CD14-positive monocyte (primary cell): Measurements from ENCODE around the gene ZFAND2B. TPM values are rescaled to one million over a fixed set of nuclear protein-coding genes. Genes with fewer than 3 reads are reported as not detected.

Experiments
- DNase-seq, 3 donors: peaks; one replicate each; pipeline ENCODE4 v3.0.0-alpha.2; 2011 to 2022
- H2AFZ ChIP-seq: 2 replicates; pipeline ENCODE4 v1.6.0; 2012; ENCODE audit warnings: mild to moderate bottlenecking, low read depth, low read length, inconsistent platforms; ENCODE audit not compliant: insufficient read depth, poor library complexity, severe bottlenecking
- H3K27ac ChIP-seq, 2 donors: 1 replicate in 1 of 2; 2 replicates in 1 of 2; pipeline ENCODE4 v1.5.1; 2012 to 2013; ENCODE audit warnings: low read length in 2 of 2, control low read depth in 1 of 2, inconsistent platforms in 1 of 2, low read depth in 1 of 2, mild to moderate bottlenecking in 1 of 2
- H3K27me3 ChIP-seq, 2 donors: one replicate each; pipeline versions ENCODE4 v1.6.0 to v1.6.1; 2011 to 2013; ENCODE audit warnings: low read length in 2 of 2; ENCODE audit not compliant: control insufficient read depth in 2 of 2, insufficient read depth in 2 of 2
- H3K36me3 ChIP-seq, 2 donors: replicated peaks in 1 of 2; 1 replicate in 1 of 2; 2 replicates in 1 of 2; pipeline versions ENCODE4 v1.5.1 to v1.6.1; 2012 to 2013; ENCODE audit warnings: low read length in 2 of 2, control low read depth in 1 of 2, inconsistent platforms in 1 of 2, mild to moderate bottlenecking in 1 of 2; ENCODE audit not compliant: insufficient read depth in 2 of 2, control insufficient read depth in 1 of 2
- H3K4me1 ChIP-seq, 2 donors: 1 replicate in 1 of 2; 2 replicates in 1 of 2; pipeline versions ENCODE4 v1.5.1 to v1.6.1; 2012 to 2013; ENCODE audit warnings: low read length in 2 of 2, control low read depth in 1 of 2, inconsistent platforms in 1 of 2, mild to moderate bottlenecking in 1 of 2, moderate library complexity in 1 of 2; ENCODE audit not compliant: insufficient read depth in 2 of 2, control insufficient read depth in 1 of 2
- H3K4me2 ChIP-seq: replicated peaks from 2 replicates; pipeline ENCODE3; 2012; ENCODE audit warnings: low read length, moderate library complexity, mild to moderate bottlenecking; ENCODE audit not compliant: poor library complexity, severe bottlenecking; ENCODE audit errors: extremely low read depth
- H3K4me3 ChIP-seq, 3 experiments: fragments of 200-600 bp in 1 of 3; sonication (generic) in 1 of 3; replicated peaks in 1 of 3; 1 replicate in 2 of 3; 2 replicates in 1 of 3; pipeline ENCODE4 v1.5.1; 2011 to 2013; ENCODE audit warnings: low read length in 3 of 3, mild to moderate bottlenecking in 3 of 3, control low read depth in 2 of 3, low read depth in 2 of 3, inconsistent platforms in 1 of 3, moderate library complexity in 1 of 3
- H3K79me2 ChIP-seq: 2 replicates; pipeline ENCODE4 v1.6.0; 2012; ENCODE audit warnings: mild to moderate bottlenecking, control low read depth, inconsistent platforms, low read length, moderate library complexity; ENCODE audit not compliant: insufficient read depth
- H3K9ac ChIP-seq: 2 replicates; pipeline ENCODE4 v1.6.0; 2017; ENCODE audit warnings: low read length, mild to moderate bottlenecking; ENCODE audit not compliant: insufficient read depth, poor library complexity, severe bottlenecking
- H3K9me3 ChIP-seq, 2 donors: replicated peaks in 1 of 2; 1 replicate in 1 of 2; 2 replicates in 1 of 2; pipeline versions ENCODE4 v1.5.1 to v1.6.1; 2012 to 2013; ENCODE audit warnings: low read length in 2 of 2, control low read depth in 1 of 2; ENCODE audit not compliant: control insufficient read depth in 1 of 2, insufficient read depth in 1 of 2
- H4K20me1 ChIP-seq: 2 replicates; pipeline ENCODE4 v1.6.0; 2012; ENCODE audit warnings: mild to moderate bottlenecking, low read length, control low read depth, moderate library complexity; ENCODE audit not compliant: insufficient read depth
- H3K27ac Mint-ChIP-seq, 7 donors: one replicate each; pipeline ENCODE4 v1.8.0; 2020; ENCODE audit warnings: mild to moderate bottlenecking in 7 of 7, mixed read lengths in 7 of 7, moderate library complexity in 6 of 7, inconsistent platforms in 2 of 7
- H3K27me3 Mint-ChIP-seq, 3 donors: one replicate each; pipeline ENCODE4 v1.8.0; 2021 to 2022; ENCODE audit warnings: low read depth in 3 of 3, mild to moderate bottlenecking in 3 of 3, mixed read lengths in 3 of 3, moderate library complexity in 3 of 3, inconsistent platforms in 1 of 3
- H3K36me3 Mint-ChIP-seq, 2 donors: one replicate each; pipeline ENCODE4 v1.8.0; 2020; ENCODE audit warnings: mixed read lengths in 2 of 2, inconsistent platforms in 1 of 2, mild to moderate bottlenecking in 1 of 2
- H3K4me1 Mint-ChIP-seq: one replicate; pipeline ENCODE4 v1.8.0; 2020; ENCODE audit warnings: mild to moderate bottlenecking, mixed read lengths
- H3K4me3 Mint-ChIP-seq, 2 donors: one replicate each; pipeline ENCODE4 v1.8.0; 2020; ENCODE audit warnings: mild to moderate bottlenecking in 2 of 2, mixed read lengths in 2 of 2, moderate library complexity in 1 of 2
- H3K9me3 Mint-ChIP-seq, 7 donors: one replicate each; pipeline ENCODE4 v1.8.0; 2020 to 2022; ENCODE audit warnings: mixed read lengths in 7 of 7, mild to moderate bottlenecking in 6 of 7, moderate library complexity in 6 of 7, inconsistent platforms in 2 of 7
- WGBS: methylation state at CpG from one replicate; pipeline ENCODE4 v1.1.5; 2013; ENCODE audit warnings: missing lambda C conversion rate; ENCODE audit not compliant: insufficient coverage; 5-methylcytosine and 5-hydroxymethylcytosine counted together
- intact Hi-C, 2 donors: fragments of 100-400 bp; cut with micrococcal nuclease; formaldehyde crosslinking; loops; one replicate each; pipeline versions ENCODE4 v1.15.0 to v1.15.1; 2023
- polyA plus RNA-seq, 3 donors: library from polyadenylated mRNA; depleted of rRNA in 1 of 3; unstranded in 2 of 3; stranded (reverse) in 1 of 3; fragments of 300-500 nt in 2 of 3; fragments of >200 nt in 1 of 3; fragmentation: Illumina TruSeq in 2 of 3; gene quantifications; 1 replicate in 2 of 3; 2 replicates in 1 of 3; pipeline ENCODE4 v1.2.3, GENCODE V29; 2012 to 2021
- TF ChIP-seq, protein P1 (sequence below): fragments of 200-600 bp; IDR thresholded peaks from one replicate; pipeline ENCODE4 v1.8.0; 2022; ENCODE audit warnings: antibody characterized with exemption, mild to moderate bottlenecking

The ZFAND2B gene
- polyA plus RNA-seq, 3 donors: 45.7 to 98.9 (median 53.2) TPM

DNA sequence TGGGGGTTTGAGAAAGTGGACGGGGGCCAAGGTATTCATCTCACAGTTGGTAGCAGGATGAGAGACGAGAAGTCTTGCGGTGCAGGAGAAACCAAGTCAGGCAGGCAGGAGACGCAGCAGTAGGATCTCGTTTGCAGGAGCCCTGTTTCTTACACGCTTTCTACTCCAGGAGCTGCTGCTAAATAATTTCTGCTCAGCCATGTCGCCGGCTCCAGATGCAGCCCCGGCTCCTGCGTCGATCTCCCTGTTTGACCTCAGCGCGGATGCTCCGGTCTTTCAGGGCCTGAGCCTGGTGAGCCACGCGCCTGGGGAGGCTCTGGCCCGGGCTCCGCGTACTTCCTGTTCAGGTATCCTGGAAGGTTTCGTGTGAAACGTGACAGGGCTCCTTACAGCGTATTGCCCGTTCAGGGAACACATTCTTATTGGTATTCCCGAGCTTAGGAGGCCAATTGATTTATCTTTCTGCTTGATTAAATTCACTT lies 23.5 kb downstream of the ZFAND2B start:
- WGBS: under 1% methylated on average over 24 of the region's 24 CpGs
- peak overlapping the region; percentile 80 to 89 (median 81) for H3K4me3 ChIP-seq
- peak overlapping the region; percentile 89 for H3K9ac ChIP-seq
- DNase-seq: peak in 2 of 3 donors; percentile 47 to 54
- H3K9me3 Mint-ChIP-seq: peaks cover 0 to 5% (median 0%) of the 10 kb centered on the region in 7 donors
- H3K27ac ChIP-seq: peak overlapping the region; percentile 67 to 86
- peak overlapping the region; percentile 95 to 98 for H3K4me3 Mint-ChIP-seq
- H4K20me1 ChIP-seq: peaks cover 45% of the 10 kb centered on the region
- H3K36me3 Mint-ChIP-seq: peaks cover 54 to 63% of the 10 kb centered on the region in 2 donors
- H3K4me2 ChIP-seq: peak overlapping the region; percentile 96
- H3K27ac Mint-ChIP-seq: peak overlapping the region; percentile 88 to 99 (median 96)
- H3K4me1 Mint-ChIP-seq: peaks cover 45% of the 10 kb centered on the region
- intact Hi-C loops: loop anchor here in 1 of 2 donors (2.0 kb wide), 1 partner anchor 19 kb away; no protein-coding TSS in a partner anchor
- H3K27me3 ChIP-seq: peaks cover 0 to 10% of the 10 kb centered on the region in 2 donors
- H3K9me3 ChIP-seq: no peaks in the 10 kb centered on the region
- H3K4me1 ChIP-seq: peaks cover 40 to 42% of the 10 kb centered on the region in 2 donors
- TF ChIP-seq, protein P1, sequence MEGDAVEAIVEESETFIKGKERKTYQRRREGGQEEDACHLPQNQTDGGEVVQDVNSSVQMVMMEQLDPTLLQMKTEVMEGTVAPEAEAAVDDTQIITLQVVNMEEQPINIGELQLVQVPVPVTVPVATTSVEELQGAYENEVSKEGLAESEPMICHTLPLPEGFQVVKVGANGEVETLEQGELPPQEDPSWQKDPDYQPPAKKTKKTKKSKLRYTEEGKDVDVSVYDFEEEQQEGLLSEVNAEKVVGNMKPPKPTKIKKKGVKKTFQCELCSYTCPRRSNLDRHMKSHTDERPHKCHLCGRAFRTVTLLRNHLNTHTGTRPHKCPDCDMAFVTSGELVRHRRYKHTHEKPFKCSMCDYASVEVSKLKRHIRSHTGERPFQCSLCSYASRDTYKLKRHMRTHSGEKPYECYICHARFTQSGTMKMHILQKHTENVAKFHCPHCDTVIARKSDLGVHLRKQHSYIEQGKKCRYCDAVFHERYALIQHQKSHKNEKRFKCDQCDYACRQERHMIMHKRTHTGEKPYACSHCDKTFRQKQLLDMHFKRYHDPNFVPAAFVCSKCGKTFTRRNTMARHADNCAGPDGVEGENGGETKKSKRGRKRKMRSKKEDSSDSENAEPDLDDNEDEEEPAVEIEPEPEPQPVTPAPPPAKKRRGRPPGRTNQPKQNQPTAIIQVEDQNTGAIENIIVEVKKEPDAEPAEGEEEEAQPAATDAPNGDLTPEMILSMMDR: no peak
- peaks cover 27% of the 10 kb centered on the region for H3K79me2 ChIP-seq
- H3K27me3 Mint-ChIP-seq: peaks cover 14 to 22% (median 16%) of the 10 kb centered on the region in 3 donors
- peak overlapping the region; percentile 82 for H2AFZ ChIP-seq
- H3K36me3 ChIP-seq: peaks cover 32 to 48% of the 10 kb centered on the region in 2 donors

DNA sequence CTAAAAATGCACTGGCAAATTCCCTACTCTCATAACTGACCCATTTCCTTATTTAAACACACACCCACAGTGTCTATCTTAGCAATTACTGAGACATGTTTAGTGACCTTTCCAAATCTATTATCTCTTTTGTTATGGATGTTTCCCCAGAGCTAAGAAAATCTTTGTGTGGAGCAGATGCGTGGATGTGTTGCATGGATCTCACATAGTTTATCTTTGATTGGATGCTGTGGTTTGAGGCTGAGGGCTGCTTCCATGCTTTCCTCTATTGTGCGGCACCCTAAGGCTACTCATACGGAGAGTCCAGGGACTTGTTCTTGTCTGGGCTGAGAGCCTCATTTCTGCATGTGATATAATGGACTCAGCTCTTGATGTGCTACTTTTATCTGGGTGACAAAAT lies 27.7 kb downstream of the ZFAND2B start:
- no peak for DNase-seq
- Histone ChIP-seq H3K4me2 (no peak overlapping the region), H3K4me3 (no peak overlapping the region), H3K79me2 (peaks cover 5% of the 10 kb centered on the region), H2AFZ (no peak overlapping the region), H3K9me3 (no peaks in the 10 kb centered on the region), H3K9ac (no peak overlapping the region), H3K27me3 (no peaks in the 10 kb centered on the region), H4K20me1 (peaks cover 4% of the 10 kb centered on the region), H3K4me1 (peaks cover 10 to 11% of the 10 kb centered on the region in 2 donors), H3K36me3 (peaks cover 66 to 78% of the 10 kb centered on the region in 2 donors), H3K27ac (no peak overlapping the region)
- no peak overlapping the region for H3K4me3 Mint-ChIP-seq
- no peak overlapping the region for H3K27ac Mint-ChIP-seq
- H3K9me3 Mint-ChIP-seq: peaks cover 0 to 2% (median 0%) of the 10 kb centered on the region in 7 donors
- H3K4me1 Mint-ChIP-seq: peaks cover 13% of the 10 kb centered on the region
- peaks cover 72 to 75% of the 10 kb centered on the region in 2 donors for H3K36me3 Mint-ChIP-seq
- 96% methylated on average over 3 of the region's 3 CpGs for WGBS
- H3K27me3 Mint-ChIP-seq: no peaks in the 10 kb centered on the region
- intact Hi-C loops: no loop called here
- TF ChIP-seq, protein P1: no peak
